Measurements from ENCODE around the gene MRPL34.
"Not testable (repeated sequence)": the region's sequence is repeated elsewhere in the genome, so short reads cannot be mapped to it uniquely, and the experiment has no call there.

The MRPL34 gene

GRCh38 chr19:17275441-17276175 lies 30.1 kb upstream of the MRPL34 start:
- TF ChIP-seq ZNF274 (IDR thresholded peaks at IDR 0.05; ENCODE audit: low read depth, low read length): no peak
- no peak overlapping the region for H3K4me3 ChIP-seq (ENCODE audit: low read length)

GRCh38 chr19:17279436-17279835 lies 26.2 kb upstream of the MRPL34 start:
- TF ChIP-seq ZNF274 (IDR thresholded peaks at IDR 0.05; ENCODE audit: low read depth, low read length): no peak

GRCh38 chr19:17281391-17282304 lies 24.0 kb upstream of the MRPL34 start, which contains the start of gene ANKLE1:
Gene ANKLE1 (plus strand): TSS chr19:17281901. CDS start chr19:17281921, 20 bp downstream.
- no peak for TF ChIP-seq ZNF274 (IDR thresholded peaks at IDR 0.05; ENCODE audit: low read depth, low read length)
- H3K4me3 ChIP-seq (ENCODE audit: low read length): peak within 1 kb of the TSS; percentile 60; the same call in 1 of the 2 replicates

More at GRCh38 chr19:17279436-17279835, 26.2 kb upstream of the MRPL34 start:
- H3K4me3 ChIP-seq (ENCODE audit: low read length): no peak overlapping the region

DNA sequence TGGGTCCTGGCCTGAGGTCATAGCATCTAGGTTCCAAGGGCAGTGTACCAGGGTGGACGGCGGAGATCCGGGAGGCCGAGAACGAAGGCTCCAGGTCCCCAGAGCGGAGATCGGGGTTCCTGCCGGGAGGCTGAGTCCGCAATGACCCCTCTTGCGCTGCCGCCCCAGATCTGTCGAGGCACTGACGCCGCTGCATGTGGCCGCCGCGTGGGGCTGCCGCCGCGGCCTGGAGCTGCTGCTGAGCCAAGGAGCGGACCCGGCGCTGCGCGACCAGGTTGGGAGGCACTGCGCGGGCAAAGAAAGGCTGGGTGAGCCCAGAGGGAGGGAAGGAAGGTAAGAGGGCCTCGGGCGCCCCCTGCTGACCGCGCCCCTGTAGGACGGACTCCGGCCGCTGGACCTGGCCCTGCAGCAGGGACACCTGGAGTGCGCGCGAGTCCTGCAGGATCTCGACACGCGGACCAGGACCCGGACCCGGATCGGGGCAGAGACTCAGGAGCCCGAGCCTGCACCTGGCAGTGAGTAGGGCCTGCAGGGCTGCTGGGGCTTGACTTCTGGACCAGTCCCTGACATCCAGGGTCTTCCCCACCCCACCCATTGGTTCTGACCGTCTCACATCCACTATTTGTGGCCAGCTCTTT lies 23.1 kb upstream of the MRPL34 start:
- TF ChIP-seq ZNF274 (IDR thresholded peaks at IDR 0.05; ENCODE audit: low read depth, low read length): no peak

DNA sequence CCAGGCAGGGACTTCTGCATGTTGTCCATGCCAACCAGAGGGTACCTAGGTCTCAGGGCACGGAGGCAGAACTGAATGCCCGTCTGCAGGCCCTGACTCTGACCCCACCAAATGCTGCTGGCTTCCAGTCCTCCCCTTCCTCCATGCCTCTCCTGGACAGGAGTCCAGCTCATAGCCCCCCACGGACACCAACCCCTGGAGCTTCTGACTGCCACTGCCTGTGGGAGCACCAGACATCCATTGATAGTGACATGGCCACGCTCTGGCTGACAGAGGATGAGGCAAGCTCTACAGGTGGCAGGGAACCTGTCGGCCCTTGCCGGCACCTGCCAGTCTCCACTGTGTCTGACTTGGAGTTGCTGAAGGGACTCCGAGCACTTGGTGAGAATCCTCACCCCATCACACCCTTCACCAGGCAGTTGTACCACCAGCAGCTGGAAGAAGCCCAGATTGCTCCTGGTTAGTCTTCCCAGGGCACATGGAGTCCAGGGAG lies 22.1 kb upstream of the MRPL34 start:
- H3K4me3 ChIP-seq (ENCODE audit: low read length): no peak overlapping the region
- TF ChIP-seq ZNF274 (IDR thresholded peaks at IDR 0.05; ENCODE audit: low read depth, low read length): no peak

More for the DNA sequence above, 23.1 kb upstream of the MRPL34 start:
- H3K4me3 ChIP-seq (ENCODE audit: low read length): peak overlapping the region; percentile 60; the same call in 1 of the 2 replicates

DNA sequence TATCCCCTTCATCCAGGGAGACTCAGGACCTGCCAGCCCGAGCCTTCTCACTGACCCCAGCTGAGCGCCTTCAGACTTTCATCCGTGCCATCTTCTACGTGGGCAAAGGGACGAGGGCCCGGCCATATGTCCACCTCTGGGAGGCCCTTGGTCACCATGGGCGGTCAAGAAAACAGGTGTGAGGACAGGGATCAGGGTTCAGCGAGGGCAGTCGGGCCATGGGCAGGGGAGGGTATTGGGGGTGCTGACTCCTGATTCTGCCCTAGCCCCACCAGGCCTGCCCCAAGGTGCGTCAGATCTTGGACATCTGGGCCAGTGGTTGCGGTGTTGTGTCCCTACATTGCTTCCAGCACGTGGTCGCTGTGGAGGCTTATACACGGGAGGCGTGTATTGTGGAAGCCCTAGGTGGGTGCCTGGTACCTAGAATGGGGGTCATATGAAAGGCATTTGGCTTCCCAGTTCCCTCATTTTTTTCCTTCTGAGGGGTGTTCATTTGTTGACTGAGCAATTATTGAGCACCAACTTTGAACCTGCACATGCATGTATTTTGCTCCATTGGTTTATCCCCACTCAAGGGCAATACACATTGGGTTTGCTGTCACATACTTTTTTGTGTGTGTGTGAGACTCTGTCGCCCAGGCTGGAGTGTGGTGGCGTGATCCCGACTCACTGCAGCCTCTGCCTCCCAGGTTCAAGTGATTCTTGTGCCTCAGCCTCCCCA lies 20.1 kb upstream of the MRPL34 start:
- no peak for TF ChIP-seq ZNF274 (IDR thresholded peaks at IDR 0.05; ENCODE audit: low read depth, low read length)
- no peak overlapping the region for H3K4me3 ChIP-seq (ENCODE audit: low read length)

DNA sequence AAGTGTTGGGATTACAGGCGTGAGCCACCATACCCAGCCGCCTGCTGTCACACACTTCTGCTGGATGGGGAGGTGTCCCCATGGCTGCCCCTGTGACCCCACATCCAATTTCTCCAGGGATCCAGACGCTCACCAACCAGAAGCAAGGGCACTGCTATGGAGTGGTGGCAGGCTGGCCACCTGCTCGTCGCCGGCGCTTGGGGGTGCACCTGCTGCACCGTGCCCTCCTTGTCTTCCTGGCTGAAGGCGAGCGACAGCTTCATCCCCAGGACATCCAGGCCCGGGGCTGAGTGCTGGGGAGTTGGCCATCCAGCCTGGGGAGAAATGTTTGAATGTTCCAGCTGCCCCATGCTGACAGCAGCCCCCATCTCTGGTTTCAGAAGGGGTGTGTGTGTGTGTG lies 19.4 kb upstream of the MRPL34 start:
- H3K4me3 ChIP-seq (ENCODE audit: low read length): no peak overlapping the region
- no peak for TF ChIP-seq ZNF274 (IDR thresholded peaks at IDR 0.05; ENCODE audit: low read depth, low read length)

GRCh38 chr19:17286752-17287151 lies 18.9 kb upstream of the MRPL34 start:
- TF ChIP-seq ZNF274 (IDR thresholded peaks at IDR 0.05; ENCODE audit: low read depth, low read length): no peak
- H3K4me3 ChIP-seq (ENCODE audit: low read length): no peak overlapping the region

- TF ChIP-seq ZNF274 (IDR thresholded peaks at IDR 0.05; ENCODE audit: low read depth, low read length): no peak
These were observed 16.2 kb upstream of the MRPL34 start for GRCh38 chr19:17289489-17289888.

GRCh38 chr19:17292301-17293074 lies 13.2 kb upstream of the MRPL34 start:
- no peak for TF ChIP-seq ZNF274 (IDR thresholded peaks at IDR 0.05; ENCODE audit: low read depth, low read length)
- peak overlapping the region; percentile 61; the same call in 1 of the 2 replicates for H3K4me3 ChIP-seq (ENCODE audit: low read length)

More at GRCh38 chr19:17289489-17289888, 16.2 kb upstream of the MRPL34 start:
- H3K4me3 ChIP-seq (ENCODE audit: low read length): no peak overlapping the region

DNA sequence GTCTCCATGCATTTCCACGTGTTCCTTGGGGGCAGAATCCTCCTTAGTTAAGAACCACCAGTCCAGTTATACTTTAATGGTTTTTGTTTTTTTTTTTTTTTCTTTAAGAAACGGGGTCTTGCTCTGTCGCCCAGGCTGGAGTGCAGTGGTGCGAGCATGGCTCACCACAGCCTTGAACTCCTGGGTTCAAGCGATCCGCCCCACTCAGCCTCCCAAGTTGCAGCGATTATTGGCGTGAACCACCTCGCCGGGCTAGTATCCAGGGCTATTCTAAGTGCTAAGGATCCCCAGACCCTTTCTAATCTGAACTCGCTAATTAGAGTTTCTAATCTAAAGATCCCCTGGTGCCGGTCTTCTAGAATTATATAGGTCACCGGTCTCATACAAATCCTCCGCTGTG lies 12.1 kb upstream of the MRPL34 start:
- no peak overlapping the region for H3K4me3 ChIP-seq (ENCODE audit: low read length)
- no peak for TF ChIP-seq ZNF274 (IDR thresholded peaks at IDR 0.05; ENCODE audit: low read depth, low read length)

DNA sequence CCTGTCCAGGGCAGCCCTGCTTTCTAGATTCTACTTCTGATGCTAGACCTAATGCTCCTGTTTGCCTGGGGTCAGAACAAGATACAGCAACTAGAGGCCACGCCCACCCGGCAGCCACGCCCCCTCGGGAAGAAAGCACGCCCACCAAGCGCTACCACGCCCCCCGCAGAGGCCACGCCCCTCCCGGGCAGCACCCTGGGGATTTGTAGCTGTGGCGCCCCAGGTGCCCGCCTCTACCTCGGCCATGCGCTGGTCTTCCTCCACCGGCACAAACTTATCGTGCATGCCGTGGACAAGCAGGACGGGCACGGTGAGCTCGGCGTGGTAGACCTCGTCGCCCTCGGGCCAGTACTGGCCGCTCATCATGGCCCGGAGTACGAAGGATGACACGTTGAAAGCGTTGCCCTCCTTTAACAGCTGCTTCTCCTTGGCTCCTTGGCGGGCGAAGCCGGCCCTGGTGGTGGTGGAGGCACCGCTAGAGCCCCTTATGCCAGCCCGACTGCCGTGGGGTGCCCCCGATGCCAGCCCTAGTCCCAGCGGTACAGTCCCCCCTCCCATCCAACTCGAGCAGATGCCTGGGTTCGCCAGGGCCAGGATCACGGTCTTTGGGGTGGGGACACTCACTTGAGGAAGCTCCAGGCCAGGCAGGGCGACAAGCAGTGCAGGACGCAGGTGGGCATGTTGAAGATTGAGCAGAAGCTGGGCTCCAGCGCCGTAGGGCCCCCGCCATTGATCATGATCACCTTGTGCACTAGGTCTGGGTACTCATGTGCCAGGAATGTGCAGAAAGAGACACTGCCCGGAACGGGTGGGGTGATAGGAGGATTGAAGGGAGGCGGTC lies 11.4 kb upstream of the MRPL34 start:
- no peak overlapping the region for H3K4me3 ChIP-seq (ENCODE audit: low read length)
- no peak for TF ChIP-seq ZNF274 (IDR thresholded peaks at IDR 0.05; ENCODE audit: low read depth, low read length)

DNA sequence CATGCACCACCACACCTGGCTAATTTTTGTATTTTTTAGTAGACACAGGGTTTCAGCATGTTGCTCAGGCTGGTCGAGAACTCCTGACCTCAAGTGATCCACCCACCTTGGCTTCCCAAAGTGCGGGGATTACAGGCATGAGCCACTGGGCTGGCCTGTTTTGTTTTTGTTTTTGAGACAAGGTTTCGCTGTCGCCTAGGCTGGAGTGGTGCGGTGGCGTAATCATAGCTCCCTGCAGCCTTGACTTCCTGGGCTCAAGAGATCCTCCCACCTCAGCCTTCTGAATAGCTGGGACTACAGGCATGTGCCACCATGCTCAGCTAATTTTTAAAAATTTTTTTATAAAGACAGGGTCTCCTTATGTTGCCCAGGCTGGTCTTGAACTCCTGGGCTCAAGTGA lies 10.1 kb upstream of the MRPL34 start:
- not testable (repeated sequence) for H3K4me3 ChIP-seq (ENCODE audit: low read length)

All from GM08714 (cell line).